ENCODE results near the gene BTG4.
A peak's percentile ranks its signal among the peaks of the same experiment; 100 is the strongest.

Gene BTG4

DNA sequence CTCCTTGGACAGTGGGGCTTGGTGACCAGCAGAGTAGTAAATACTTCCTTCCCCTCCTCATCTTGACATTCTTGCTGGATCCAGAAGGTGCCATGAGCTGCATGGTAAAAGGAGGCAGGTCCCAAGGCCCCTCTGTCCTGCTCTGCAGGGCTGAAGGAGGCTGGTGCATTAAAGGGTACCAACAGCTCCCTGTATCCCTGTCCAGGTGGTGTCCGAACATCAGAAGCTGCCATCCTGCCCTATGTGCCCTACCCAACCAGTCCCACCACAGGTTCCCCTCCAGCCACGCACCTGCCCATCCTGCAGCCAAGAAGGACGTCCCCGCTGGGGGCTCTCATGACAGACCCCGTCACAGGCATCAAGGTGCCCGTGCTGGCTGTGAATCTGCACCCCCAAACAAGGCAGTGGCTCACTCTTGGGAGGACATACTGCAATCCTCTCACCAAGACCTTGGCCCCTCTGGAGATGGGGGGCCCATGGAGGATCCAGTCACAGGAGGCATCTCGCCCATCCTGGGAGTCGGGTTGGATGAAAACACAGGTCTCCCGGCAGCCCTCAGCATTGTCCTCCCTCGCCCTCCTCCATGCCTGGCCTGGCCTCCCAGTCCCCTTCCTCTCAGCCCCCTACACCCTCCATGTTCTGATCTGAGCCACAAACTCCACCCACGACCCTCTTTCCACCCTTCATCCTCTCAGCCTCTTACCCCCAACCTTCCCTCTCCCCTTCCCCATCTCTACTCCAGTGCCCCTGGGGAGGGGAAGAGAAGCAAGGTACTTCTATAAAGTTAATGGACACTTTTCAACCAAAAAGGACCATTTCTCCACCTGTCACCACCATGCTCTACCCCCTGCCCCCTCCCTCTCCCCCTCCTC is 55.1 kb downstream of the BTG4 start:
- no peak overlapping the region for H3K27ac ChIP-seq (ENCODE audit: insufficient read depth in 1 of 2, low read depth in 1 of 2, low read length in 2 of 2, poor library complexity in 1 of 2, severe bottlenecking in 2 of 2)
- H3K36me3 ChIP-seq (ENCODE audit: control insufficient read depth in 4 of 4, insufficient read depth in 4 of 4, low read length in 3 of 4): no peaks in the 10 kb centered on the region
- WGBS (ENCODE audit: insufficient coverage): 95% methylated on average over 7 of the region's 11 CpGs
- peaks cover 0 to 14% (median 4%) of the 10 kb centered on the region in 4 experiments for H3K4me1 ChIP-seq (ENCODE audit: control extremely low read depth in 1 of 4, control insufficient read depth in 4 of 4, insufficient read depth in 4 of 4, low read length in 3 of 4)
- H3K4me3 ChIP-seq (ENCODE audit: control insufficient read depth in 1 of 7, extremely low read depth in 1 of 7, insufficient read depth in 4 of 7, low read depth in 2 of 7, low read length in 6 of 7): no peak overlapping the region
- H3K27me3 ChIP-seq (replicated peaks in 2 of 5; ENCODE audit: control insufficient read depth in 4 of 5, insufficient read depth in 5 of 5, low read length in 4 of 5): peaks cover 0 to 8% (median 0%) of the 10 kb centered on the region in 5 experiments
- ChIA-PET CTCF (interaction anchor here (0.7 to 6.9 kb wide), 4 partner anchors 10 to 109 kb away, joined by 3 to 34 read pairs (median 4); no protein-coding TSS in a partner anchor), POLR2A (no interaction called here)
- DNase-seq: no peak
- no peaks in the 10 kb centered on the region for H3K9me3 ChIP-seq (ENCODE audit: control extremely low read depth in 1 of 5, control insufficient read depth in 4 of 5, insufficient read depth in 2 of 5, low read depth in 1 of 5, low read length in 4 of 5)

DNA sequence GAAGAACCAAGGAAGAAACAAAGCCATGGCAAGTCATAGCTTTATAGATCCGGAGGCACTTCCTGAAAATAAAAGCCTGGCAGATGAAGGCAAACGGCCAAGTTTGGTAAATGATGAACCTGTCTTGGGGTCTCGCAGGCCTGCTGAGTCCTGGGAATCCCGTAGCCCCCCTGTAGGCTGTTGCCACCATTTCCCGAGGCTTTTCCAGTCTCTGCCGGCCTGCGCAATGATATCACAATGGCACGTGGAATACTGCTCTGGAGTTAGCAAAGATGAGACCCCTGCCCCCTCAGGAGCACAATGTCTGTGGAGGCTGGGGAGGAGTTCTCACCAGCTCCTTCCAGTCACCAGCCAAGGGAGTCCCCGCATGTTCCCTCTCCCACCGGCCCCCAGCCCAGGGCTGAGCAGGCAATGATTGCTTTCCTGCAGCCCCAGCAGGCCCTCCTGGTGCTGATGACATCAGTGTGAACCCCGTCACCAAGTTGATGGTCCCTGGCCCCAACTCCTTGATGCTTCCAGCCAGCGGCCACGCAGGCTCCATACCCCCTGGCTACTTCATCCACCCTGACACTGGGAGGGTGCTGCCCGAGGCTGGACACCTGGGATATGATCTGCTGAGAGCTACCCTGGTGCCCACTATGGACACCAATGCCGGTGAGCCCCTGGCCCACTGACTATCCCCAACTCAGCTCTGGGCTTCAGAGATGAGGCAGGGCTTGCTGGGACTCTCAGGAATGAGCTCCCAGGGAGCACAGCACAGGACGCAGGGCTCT is 55.9 kb downstream of the BTG4 start:
- ChIA-PET POLR2A (no interaction called here), CTCF (interaction anchor here (0.7 to 6.9 kb wide), 5 partner anchors 9 to 110 kb away, joined by 3 to 34 read pairs (median 3); no protein-coding TSS in a partner anchor)
- DNase-seq: no peak
- Histone ChIP-seq H3K27ac (ENCODE audit: insufficient read depth in 1 of 2, low read depth in 1 of 2, low read length in 2 of 2, poor library complexity in 1 of 2, severe bottlenecking in 2 of 2) (no peak overlapping the region), H3K9me3 (ENCODE audit: control extremely low read depth in 1 of 5, control insufficient read depth in 4 of 5, insufficient read depth in 2 of 5, low read depth in 1 of 5, low read length in 4 of 5) (no peaks in the 10 kb centered on the region), H3K27me3 (replicated peaks in 2 of 5; ENCODE audit: control insufficient read depth in 4 of 5, insufficient read depth in 5 of 5, low read length in 4 of 5) (peaks cover 0 to 8% (median 0%) of the 10 kb centered on the region in 5 experiments), H3K36me3 (ENCODE audit: control insufficient read depth in 4 of 4, insufficient read depth in 4 of 4, low read length in 3 of 4) (no peaks in the 10 kb centered on the region), H3K4me1 (ENCODE audit: control extremely low read depth in 1 of 4, control insufficient read depth in 4 of 4, insufficient read depth in 4 of 4, low read length in 3 of 4) (peaks cover 0 to 14% (median 4%) of the 10 kb centered on the region in 4 experiments), H3K4me3 (ENCODE audit: control insufficient read depth in 1 of 7, extremely low read depth in 1 of 7, insufficient read depth in 4 of 7, low read depth in 2 of 7, low read length in 6 of 7) (no peak overlapping the region)
- WGBS (ENCODE audit: insufficient coverage): 84% methylated on average over 12 of the region's 16 CpGs

DNA sequence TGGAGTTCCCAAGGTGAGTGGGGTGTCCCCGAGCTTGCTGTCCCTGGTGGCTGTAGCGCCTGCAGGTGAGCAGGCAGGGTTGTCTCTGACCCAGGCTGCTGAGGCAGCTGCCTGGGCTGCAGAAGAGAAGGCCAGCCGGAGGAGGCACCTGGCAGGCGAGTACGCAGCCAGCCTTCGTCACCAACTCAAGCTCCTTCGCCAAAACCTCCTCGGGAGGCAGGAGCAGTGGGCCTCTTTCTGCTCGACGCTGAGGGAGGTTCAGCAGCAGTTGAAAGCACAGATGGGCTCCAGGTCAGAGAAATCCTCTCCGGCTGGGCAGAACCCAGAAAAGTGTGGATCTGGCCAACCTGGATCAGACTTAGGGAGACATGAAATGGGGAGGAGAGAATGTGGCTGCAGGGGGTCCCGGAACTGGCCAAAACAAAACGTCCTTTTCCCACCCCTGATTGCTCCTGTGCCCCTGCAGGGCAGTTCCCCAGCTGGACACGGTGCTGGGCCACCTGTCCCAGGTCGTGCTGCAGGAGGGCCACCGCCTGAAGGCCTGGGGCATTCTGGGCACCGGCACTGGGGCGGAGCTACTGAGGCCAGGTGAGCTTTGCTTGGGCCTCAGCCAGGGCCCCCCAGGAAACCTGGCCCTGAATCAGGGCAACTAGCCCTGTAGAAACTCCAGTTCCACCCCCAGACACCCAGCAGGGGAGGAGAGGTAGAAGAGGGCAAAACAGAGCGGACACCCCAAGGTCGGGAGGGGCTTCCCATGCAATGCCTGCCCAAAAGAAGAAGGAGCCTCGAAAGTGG is 56.7 kb downstream of the BTG4 start:
- POLR2A ChIA-PET: no interaction called here
- CTCF ChIA-PET: interaction anchor here (0.6 to 6.9 kb wide), 15 partner anchors 8 to 323 kb away, joined by 3 to 34 read pairs (median 4); no protein-coding TSS in a partner anchor
- no peaks in the 10 kb centered on the region for H3K9me3 ChIP-seq (ENCODE audit: control extremely low read depth in 1 of 5, control insufficient read depth in 4 of 5, insufficient read depth in 2 of 5, low read depth in 1 of 5, low read length in 4 of 5)
- no peak for DNase-seq
- no peak overlapping the region for H3K27ac ChIP-seq (ENCODE audit: insufficient read depth in 1 of 2, low read depth in 1 of 2, low read length in 2 of 2, poor library complexity in 1 of 2, severe bottlenecking in 2 of 2)
- no peaks in the 10 kb centered on the region for H3K36me3 ChIP-seq (ENCODE audit: control insufficient read depth in 4 of 4, insufficient read depth in 4 of 4, low read length in 3 of 4)
- H3K4me1 ChIP-seq (ENCODE audit: control extremely low read depth in 1 of 4, control insufficient read depth in 4 of 4, insufficient read depth in 4 of 4, low read length in 3 of 4): peaks cover 0 to 6% (median 1%) of the 10 kb centered on the region in 4 experiments
- no peak overlapping the region for H3K4me3 ChIP-seq (ENCODE audit: control insufficient read depth in 1 of 7, extremely low read depth in 1 of 7, insufficient read depth in 4 of 7, low read depth in 2 of 7, low read length in 6 of 7)
- WGBS (ENCODE audit: insufficient coverage): 84% methylated on average over 18 of the region's 21 CpGs
- H3K27me3 ChIP-seq (replicated peaks in 2 of 5; ENCODE audit: control insufficient read depth in 4 of 5, insufficient read depth in 5 of 5, low read length in 4 of 5): peaks cover 0 to 6% (median 0%) of the 10 kb centered on the region in 5 experiments

DNA sequence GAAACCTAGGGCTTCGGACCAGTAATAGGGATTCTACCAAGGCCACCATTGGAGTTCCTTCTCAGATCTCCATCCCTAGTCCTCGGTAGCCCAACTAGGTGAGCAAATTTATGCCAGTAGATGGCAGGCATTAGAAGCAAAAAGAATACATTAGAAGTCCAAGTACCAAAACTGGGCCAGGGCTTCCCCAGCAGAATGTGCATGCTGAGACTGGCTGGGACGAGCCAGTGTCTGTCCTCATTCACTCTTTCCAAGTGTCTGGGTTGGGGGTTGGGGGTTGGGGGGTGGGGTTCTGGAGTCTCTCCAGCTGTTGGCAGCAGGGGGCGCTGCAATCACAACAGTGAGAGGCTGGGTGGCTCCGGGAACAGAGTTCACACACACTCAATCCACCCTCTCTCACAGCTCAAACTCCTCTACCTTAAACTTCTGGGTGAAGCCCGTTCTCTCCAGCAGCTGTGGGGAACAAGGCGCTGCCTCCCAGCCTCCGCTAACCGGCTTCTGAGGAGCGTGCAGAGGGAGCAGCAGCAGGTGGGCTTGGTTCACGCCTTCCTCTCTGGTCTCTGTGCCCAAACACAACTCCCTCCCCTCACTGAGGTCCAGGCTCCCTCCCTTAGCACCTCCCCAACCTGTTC is 57.5 kb downstream of the BTG4 start:
- peak; percentile 50 to 72 (median 72) for DNase-seq
- Histone ChIP-seq H3K9me3 (ENCODE audit: control extremely low read depth in 1 of 5, control insufficient read depth in 4 of 5, insufficient read depth in 2 of 5, low read depth in 1 of 5, low read length in 4 of 5) (no peaks in the 10 kb centered on the region), H3K4me3 (ENCODE audit: control insufficient read depth in 1 of 7, extremely low read depth in 1 of 7, insufficient read depth in 4 of 7, low read depth in 2 of 7, low read length in 6 of 7) (no peak overlapping the region), H3K27me3 (replicated peaks in 2 of 5; ENCODE audit: control insufficient read depth in 4 of 5, insufficient read depth in 5 of 5, low read length in 4 of 5) (peaks cover 0 to 6% (median 0%) of the 10 kb centered on the region in 5 experiments), H3K27ac (ENCODE audit: insufficient read depth in 1 of 2, low read depth in 1 of 2, low read length in 2 of 2, poor library complexity in 1 of 2, severe bottlenecking in 2 of 2) (no peak overlapping the region), H3K36me3 (ENCODE audit: control insufficient read depth in 4 of 4, insufficient read depth in 4 of 4, low read length in 3 of 4) (no peaks in the 10 kb centered on the region), H3K4me1 (ENCODE audit: control extremely low read depth in 1 of 4, control insufficient read depth in 4 of 4, insufficient read depth in 4 of 4, low read length in 3 of 4) (peaks cover 0 to 4% (median 1%) of the 10 kb centered on the region in 4 experiments)
- CTCF ChIA-PET: interaction anchor here (0.6 to 6.9 kb wide), 18 partner anchors 8 to 391 kb away, joined by 3 to 34 read pairs (median 4); no protein-coding TSS in a partner anchor
- WGBS (ENCODE audit: insufficient coverage): 70% methylated on average over 8 of the region's 11 CpGs
- POLR2A ChIA-PET: no interaction called here

DNA sequence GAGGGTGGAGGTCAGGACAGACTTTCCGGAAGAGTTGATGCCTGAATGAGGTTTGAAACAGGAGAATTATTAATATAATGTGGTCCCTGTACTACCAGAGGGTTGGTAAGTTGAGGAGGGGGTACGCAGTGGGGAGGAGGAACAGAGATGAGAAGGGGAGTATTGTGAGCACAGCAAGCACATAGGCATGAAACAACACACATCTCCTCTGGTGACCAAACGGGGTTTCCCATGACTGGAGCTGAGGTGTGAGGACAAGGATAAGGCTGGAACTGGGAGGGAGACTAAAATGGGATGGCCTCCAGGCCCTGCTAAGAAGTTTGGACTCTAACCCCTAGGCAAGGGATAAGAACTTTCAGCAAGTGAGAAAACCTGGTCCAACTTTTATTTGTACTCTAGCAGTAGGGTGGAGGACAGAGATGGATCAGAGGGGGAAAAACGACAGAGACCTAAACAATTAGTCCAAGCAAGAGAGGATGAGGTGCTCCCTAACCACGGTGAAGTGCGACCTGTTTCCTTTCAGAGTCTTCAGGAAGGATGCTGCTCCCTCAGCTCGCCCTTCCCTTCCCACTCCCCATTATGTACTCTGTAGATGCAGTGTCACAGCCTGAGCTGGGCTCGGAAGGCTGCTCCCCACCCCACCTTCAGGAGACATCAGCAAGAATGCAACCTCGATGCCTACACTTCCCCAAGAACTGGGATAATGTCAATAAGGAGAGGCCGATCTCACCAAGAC is 59.2 kb downstream of the BTG4 start:
- 79% methylated on average over 7 of the region's 10 CpGs for WGBS (ENCODE audit: insufficient coverage)
- ChIA-PET POLR2A (no interaction called here), CTCF (interaction anchor here (0.6 to 1.8 kb wide), 3 partner anchors 75 to 96 kb away, joined by 3 to 4 read pairs (median 4); no protein-coding TSS in a partner anchor)
- H3K27ac ChIP-seq (ENCODE audit: insufficient read depth in 1 of 2, low read depth in 1 of 2, low read length in 2 of 2, poor library complexity in 1 of 2, severe bottlenecking in 2 of 2): no peak overlapping the region
- peaks cover 0 to 4% (median 0%) of the 10 kb centered on the region in 5 experiments for H3K27me3 ChIP-seq (replicated peaks in 2 of 5; ENCODE audit: control insufficient read depth in 4 of 5, insufficient read depth in 5 of 5, low read length in 4 of 5)
- H3K4me3 ChIP-seq (ENCODE audit: control insufficient read depth in 1 of 7, extremely low read depth in 1 of 7, insufficient read depth in 4 of 7, low read depth in 2 of 7, low read length in 6 of 7): no peak overlapping the region
- H3K36me3 ChIP-seq (ENCODE audit: control insufficient read depth in 4 of 4, insufficient read depth in 4 of 4, low read length in 3 of 4): no peaks in the 10 kb centered on the region
- DNase-seq: no peak
- peaks cover 0 to 4% (median 1%) of the 10 kb centered on the region in 4 experiments for H3K4me1 ChIP-seq (ENCODE audit: control extremely low read depth in 1 of 4, control insufficient read depth in 4 of 4, insufficient read depth in 4 of 4, low read length in 3 of 4)
- no peaks in the 10 kb centered on the region for H3K9me3 ChIP-seq (ENCODE audit: control extremely low read depth in 1 of 5, control insufficient read depth in 4 of 5, insufficient read depth in 2 of 5, low read depth in 1 of 5, low read length in 4 of 5)

DNA sequence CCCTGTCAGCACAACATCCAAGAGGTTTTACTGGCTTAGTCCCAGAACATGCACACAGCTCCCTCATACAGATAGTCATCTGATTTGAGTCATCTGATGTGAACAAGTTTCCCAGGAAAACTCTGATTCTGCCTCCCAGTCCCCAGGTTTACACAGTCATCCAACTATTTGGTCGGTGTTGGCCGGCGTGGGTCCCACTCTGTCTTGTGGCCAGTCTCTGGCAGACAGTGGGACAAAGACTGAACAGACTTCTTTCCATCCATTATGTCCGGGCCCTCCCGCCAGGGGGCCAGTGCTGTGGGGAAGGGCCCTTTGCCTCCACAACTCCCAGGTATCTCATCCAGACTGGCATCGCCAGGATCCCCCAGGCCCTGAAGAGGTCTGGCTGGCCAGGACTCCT is 60.0 kb downstream of the BTG4 start:
- Histone ChIP-seq H3K27me3 (replicated peaks in 2 of 5; ENCODE audit: control insufficient read depth in 4 of 5, insufficient read depth in 5 of 5, low read length in 4 of 5) (peaks cover 0 to 4% (median 0%) of the 10 kb centered on the region in 5 experiments), H3K9me3 (ENCODE audit: control extremely low read depth in 1 of 5, control insufficient read depth in 4 of 5, insufficient read depth in 2 of 5, low read depth in 1 of 5, low read length in 4 of 5) (no peaks in the 10 kb centered on the region), H3K4me1 (ENCODE audit: control extremely low read depth in 1 of 4, control insufficient read depth in 4 of 4, insufficient read depth in 4 of 4, low read length in 3 of 4) (peaks cover 0 to 3% (median 1%) of the 10 kb centered on the region in 4 experiments), H3K27ac (ENCODE audit: insufficient read depth in 1 of 2, low read depth in 1 of 2, low read length in 2 of 2, poor library complexity in 1 of 2, severe bottlenecking in 2 of 2) (no peak overlapping the region), H3K4me3 (ENCODE audit: control insufficient read depth in 1 of 7, extremely low read depth in 1 of 7, insufficient read depth in 4 of 7, low read depth in 2 of 7, low read length in 6 of 7) (no peak overlapping the region), H3K36me3 (ENCODE audit: control insufficient read depth in 4 of 4, insufficient read depth in 4 of 4, low read length in 3 of 4) (no peaks in the 10 kb centered on the region)
- WGBS (ENCODE audit: insufficient coverage): 100% methylated on average over 3 of the region's 6 CpGs
- DNase-seq: no peak
- POLR2A ChIA-PET: no interaction called here
- CTCF ChIA-PET: no interaction called here
